Keratinocyte (primary cell): ENCODE data around the gene SOD2.

Source experiments
- EZH2 ChIP-seq: IDR thresholded peaks from one replicate; pipeline ENCODE4 v1.6.1; 2012; ENCODE audit warnings: inconsistent platforms, mild to moderate bottlenecking, low read length, moderate library complexity
- TF ChIP-seq, protein P1 (sequence below), 3 experiments: IDR thresholded peaks in 1 of 3; conservative IDR thresholded peaks in 1 of 3; optimal IDR thresholded peaks in 1 of 3; 2 replicates in 2 of 3; 3 replicates in 1 of 3; pipeline versions ENCODE3 to v1.5.1; 2011; ENCODE audit warnings: low read length in 3 of 3, mild to moderate bottlenecking in 3 of 3, moderate library complexity in 2 of 3, control low read depth in 1 of 3, inconsistent platforms in 1 of 3; ENCODE audit not compliant: insufficient read depth in 2 of 3; ENCODE audit errors: extremely low read depth in 1 of 3

DNA sequence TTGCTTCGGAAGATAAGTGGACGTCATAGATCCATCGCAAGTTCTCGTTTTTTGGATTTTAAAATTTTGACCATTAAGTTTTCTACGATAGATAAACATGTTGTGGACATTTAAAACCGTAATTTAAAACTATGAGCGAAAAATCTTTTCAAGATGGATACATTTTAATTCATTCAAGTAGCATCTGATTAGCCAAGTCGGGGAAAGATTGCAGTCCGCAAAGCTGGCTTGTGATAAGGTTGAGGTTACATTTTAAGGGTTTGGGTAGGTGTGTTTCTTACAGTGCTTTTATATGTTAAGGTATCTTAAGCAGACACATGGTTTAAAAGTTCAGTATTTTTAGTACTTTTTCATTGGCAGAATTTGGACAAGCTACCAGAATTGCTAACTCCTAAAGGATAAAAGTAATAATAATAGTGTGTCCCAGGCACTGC lies 35.5 kb upstream of the SOD2 start:
- TF ChIP-seq EZH2, result no peak
- TF ChIP-seq, protein P1, sequence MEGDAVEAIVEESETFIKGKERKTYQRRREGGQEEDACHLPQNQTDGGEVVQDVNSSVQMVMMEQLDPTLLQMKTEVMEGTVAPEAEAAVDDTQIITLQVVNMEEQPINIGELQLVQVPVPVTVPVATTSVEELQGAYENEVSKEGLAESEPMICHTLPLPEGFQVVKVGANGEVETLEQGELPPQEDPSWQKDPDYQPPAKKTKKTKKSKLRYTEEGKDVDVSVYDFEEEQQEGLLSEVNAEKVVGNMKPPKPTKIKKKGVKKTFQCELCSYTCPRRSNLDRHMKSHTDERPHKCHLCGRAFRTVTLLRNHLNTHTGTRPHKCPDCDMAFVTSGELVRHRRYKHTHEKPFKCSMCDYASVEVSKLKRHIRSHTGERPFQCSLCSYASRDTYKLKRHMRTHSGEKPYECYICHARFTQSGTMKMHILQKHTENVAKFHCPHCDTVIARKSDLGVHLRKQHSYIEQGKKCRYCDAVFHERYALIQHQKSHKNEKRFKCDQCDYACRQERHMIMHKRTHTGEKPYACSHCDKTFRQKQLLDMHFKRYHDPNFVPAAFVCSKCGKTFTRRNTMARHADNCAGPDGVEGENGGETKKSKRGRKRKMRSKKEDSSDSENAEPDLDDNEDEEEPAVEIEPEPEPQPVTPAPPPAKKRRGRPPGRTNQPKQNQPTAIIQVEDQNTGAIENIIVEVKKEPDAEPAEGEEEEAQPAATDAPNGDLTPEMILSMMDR (optimal IDR thresholded peaks at IDR 0.05 in 1 of 3, IDR thresholded peaks at IDR 0.05 in 1 of 3, conservative IDR thresholded peaks at IDR 0.05 in 1 of 3; ENCODE audit: extremely low read depth in 1 of 3, insufficient read depth in 2 of 3, low read length in 3 of 3), result no peak
